Measurements from ENCODE around the gene ADAMTS3.
"Not testable (repeated sequence)": the region's sequence is repeated elsewhere in the genome, so short reads cannot be mapped to it uniquely, and the experiment has no call there.

GRCh38 chr4:72425908-72426307 is 143.1 kb downstream of the ADAMTS3 start:
- TF ChIP-seq CTCF, POLR2A (IDR thresholded peaks at IDR 0.05): not testable (repeated sequence)

Measured in thyroid gland (tissue), 4 donors.